ENCODE results near the gene TOLLIP. TPM values are rescaled to one million over a fixed set of nuclear protein-coding genes. Genes with fewer than 3 reads are reported as not detected.

Gene TOLLIP
- polyA plus RNA-seq, 1 experiment = 38.3 TPM

GRCh38 chr11:1260023-1260501, 49.4 kb downstream of the TOLLIP start:
- Histone ChIP-seq H3K4me3 (ENCODE audit: low read depth, low read length) (no peak overlapping the region), H3K27me3 (ENCODE audit: control insufficient read depth, insufficient read depth, low read length) (no peaks in the 10 kb centered on the region), H3K36me3 (ENCODE audit: control insufficient read depth, insufficient read depth, low read length) (no peaks in the 10 kb centered on the region)
- TF ChIP-seq CTCF (IDR thresholded peaks at IDR 0.05; ENCODE audit: insufficient read depth, low read depth, low read length) = no peak
- ChIA-PET POLR2A (no interaction called here), CTCF (interaction anchor here (1.1 kb wide), 1 partner anchor 287 kb away, joined by 3 read pairs; no protein-coding TSS in a partner anchor)
- DNase-seq (ENCODE audit: low read depth) = no peak

- DNase-seq (ENCODE audit: low read depth) = no peak
- H3K36me3 ChIP-seq (ENCODE audit: control insufficient read depth, insufficient read depth, low read length) = no peaks in the 10 kb centered on the region
- POLR2A ChIA-PET = no interaction called here
- no peaks in the 10 kb centered on the region for H3K27me3 ChIP-seq (ENCODE audit: control insufficient read depth, insufficient read depth, low read length)
- no peak overlapping the region for H3K4me3 ChIP-seq (ENCODE audit: low read depth, low read length)
- TF ChIP-seq CTCF (IDR thresholded peaks at IDR 0.05; ENCODE audit: insufficient read depth, low read depth, low read length) = no peak
- CTCF ChIA-PET = interaction anchor here (1.1 kb wide), 1 partner anchor 287 kb away, joined by 3 read pairs; no protein-coding TSS in a partner anchor
These were observed 49.9 kb downstream of the TOLLIP start for GRCh38 chr11:1259561-1259960.

- no peak for TF ChIP-seq CTCF (IDR thresholded peaks at IDR 0.05; ENCODE audit: insufficient read depth, low read depth, low read length)
- Histone ChIP-seq H3K4me3 (ENCODE audit: low read depth, low read length) (no peak overlapping the region), H3K36me3 (ENCODE audit: control insufficient read depth, insufficient read depth, low read length) (no peaks in the 10 kb centered on the region), H3K27me3 (ENCODE audit: control insufficient read depth, insufficient read depth, low read length) (no peaks in the 10 kb centered on the region)
- CTCF ChIA-PET = no interaction called here
- DNase-seq (ENCODE audit: low read depth) = no peak
- POLR2A ChIA-PET = no interaction called here
These were observed 50.4 kb downstream of the TOLLIP start for GRCh38 chr11:1259076-1259461.

- no peak for TF ChIP-seq CTCF (IDR thresholded peaks at IDR 0.05; ENCODE audit: insufficient read depth, low read depth, low read length)
- Histone ChIP-seq H3K36me3 (ENCODE audit: control insufficient read depth, insufficient read depth, low read length) (no peaks in the 10 kb centered on the region), H3K4me3 (ENCODE audit: low read depth, low read length) (no peak overlapping the region), H3K27me3 (ENCODE audit: control insufficient read depth, insufficient read depth, low read length) (no peaks in the 10 kb centered on the region)
- DNase-seq (ENCODE audit: low read depth) = no peak
- ChIA-PET POLR2A (no interaction called here), CTCF (no interaction called here)
These were observed 50.9 kb downstream of the TOLLIP start for GRCh38 chr11:1258401-1259075.

- CTCF ChIA-PET = no interaction called here
- TF ChIP-seq CTCF (IDR thresholded peaks at IDR 0.05; ENCODE audit: insufficient read depth, low read depth, low read length) = no peak
- POLR2A ChIA-PET = no interaction called here
These were observed 51.5 kb downstream of the TOLLIP start for GRCh38 chr11:1257916-1258315.

More at GRCh38 chr11:1257916-1258315, 51.5 kb downstream of the TOLLIP start:
- Histone ChIP-seq H3K36me3 (ENCODE audit: control insufficient read depth, insufficient read depth, low read length) (no peaks in the 10 kb centered on the region), H3K27me3 (ENCODE audit: control insufficient read depth, insufficient read depth, low read length) (no peaks in the 10 kb centered on the region), H3K4me3 (ENCODE audit: low read depth, low read length) (no peak overlapping the region)
- no peak for DNase-seq (ENCODE audit: low read depth)

Measured in BJ (cell line).